GM19238 (cell line): Measurements from ENCODE around the gene INSYN2B.
"Not testable (repeated sequence)": the region's sequence is repeated elsewhere in the genome, so short reads cannot be mapped to it uniquely, and the experiment has no call there.

Experiments
- DNase-seq: peaks from one replicate; pipeline ENCODE4 v3.0.0; 2011; ENCODE audit warnings: low spot score; ENCODE audit not compliant: insufficient read length

The INSYN2B gene

DNA sequence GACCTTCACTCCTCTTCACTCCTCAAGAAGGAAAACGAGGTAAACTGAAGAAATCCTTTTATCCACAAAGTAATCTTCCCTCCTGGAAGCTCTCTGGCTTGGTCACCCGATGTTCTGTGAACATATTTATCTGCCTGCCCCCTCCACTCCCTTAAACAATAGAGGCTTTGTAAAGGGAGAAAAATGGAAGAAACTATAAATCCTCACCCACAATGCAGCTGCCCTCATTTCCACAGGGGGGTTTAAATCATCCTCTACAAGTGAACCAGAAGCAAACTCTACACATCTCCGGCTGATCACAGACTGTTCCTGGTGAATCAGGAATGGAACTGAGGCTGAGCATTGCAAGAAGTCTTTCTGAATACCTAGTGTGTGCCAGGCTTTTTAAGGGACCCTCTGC lies 7.2 kb downstream of the INSYN2B start:
- DNase-seq, result no peak

DNA sequence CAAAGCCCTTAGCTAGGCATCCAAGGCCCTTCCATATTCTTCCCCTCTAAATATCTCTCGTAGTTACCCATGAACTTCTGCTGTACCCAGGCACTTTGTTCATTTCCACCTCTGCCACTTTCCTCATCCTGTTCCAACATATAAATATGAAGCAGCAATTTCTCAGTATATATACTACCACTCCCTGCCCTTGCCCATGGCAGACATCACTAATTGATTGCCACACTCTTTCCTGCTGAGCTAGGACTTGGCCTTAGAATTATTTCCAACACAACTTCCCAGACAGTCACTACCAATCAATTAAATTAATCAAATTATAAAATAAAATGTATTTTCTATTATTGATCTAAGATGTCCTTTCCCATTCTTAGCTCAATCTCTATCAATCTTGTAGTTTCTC lies 8.5 kb downstream of the INSYN2B start:
- DNase-seq, result no peak

DNA sequence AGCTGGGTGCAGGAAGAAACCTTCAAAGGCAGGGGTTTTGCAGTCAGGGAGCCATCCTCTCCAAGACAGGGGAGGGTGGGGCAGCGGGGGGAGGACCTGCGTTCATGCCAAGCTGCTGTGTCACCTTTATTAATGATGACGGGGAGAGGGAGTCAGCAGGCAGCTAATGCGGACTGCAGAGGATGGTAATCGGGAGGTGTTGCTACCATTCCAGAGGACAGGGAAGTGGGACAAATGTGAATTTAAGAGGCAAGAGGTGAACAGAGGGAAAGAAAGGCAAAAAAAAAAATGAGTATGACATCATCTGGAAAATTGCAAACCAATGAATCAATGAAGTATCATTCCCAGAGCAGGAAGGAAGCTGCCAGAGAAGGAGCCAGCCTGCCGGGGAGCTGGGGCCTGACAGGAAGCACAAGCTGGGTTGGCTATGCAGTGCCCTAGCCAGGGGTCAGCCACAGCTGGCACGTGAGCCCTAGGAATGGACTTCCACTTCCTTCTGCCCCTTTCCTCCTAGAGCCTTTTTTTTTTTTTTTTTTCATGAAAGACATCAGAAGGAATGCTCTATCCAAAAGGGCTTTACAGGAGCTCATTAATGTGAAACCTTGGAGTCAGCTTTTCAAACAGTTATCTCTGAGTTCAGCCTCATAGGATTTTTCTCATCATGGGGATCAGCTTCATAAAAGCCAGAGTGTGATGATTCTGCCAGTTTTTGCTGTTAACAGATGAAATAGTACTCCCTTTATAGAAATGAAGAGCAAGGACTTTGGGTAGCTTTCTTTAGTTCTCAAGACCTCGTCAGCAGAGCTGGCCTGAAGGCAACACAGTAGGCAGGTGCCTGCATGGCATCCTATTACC lies 9.2 kb downstream of the INSYN2B start:
- no peak for DNase-seq

DNA sequence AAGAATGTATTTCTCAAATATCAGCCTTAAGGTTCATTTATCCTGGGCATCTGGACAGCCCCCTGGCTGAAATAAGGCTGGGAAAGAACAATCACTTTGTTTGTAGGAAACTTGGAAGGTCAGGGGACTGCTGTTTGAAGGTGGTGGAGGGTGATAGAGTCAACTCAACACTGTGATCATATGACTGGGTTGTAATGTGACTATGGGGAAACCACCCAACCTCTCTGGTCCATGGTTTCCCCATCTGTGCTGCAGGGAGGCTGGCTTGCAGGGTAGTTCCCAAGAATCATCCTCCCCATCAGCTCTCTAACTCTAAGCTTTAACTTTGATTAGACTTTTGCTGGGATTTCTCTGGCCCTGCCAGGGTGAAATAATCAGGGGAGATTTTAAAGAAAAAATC lies 10.0 kb downstream of the INSYN2B start:
- no peak for DNase-seq

DNA sequence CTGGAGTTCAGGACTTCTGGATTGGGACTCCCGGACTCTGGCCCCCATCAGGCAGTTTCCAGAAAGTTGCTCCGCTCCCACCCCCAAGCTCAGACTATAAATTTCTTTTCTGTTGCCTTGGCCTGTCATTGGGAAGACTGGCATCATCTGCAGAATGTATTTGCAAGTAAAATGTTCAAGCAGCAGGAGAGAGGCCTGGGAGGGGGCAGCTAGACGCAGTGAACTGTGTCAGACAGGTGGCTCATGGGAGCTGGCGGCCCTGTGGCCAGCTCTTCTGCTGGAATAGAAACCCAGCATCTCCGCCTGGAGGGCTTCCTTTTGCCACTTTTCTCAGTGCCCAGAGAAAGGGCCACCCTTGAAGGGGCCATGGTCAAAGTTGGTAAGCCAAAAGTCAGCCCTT lies 16.0 kb downstream of the INSYN2B start:
- no peak for DNase-seq

DNA sequence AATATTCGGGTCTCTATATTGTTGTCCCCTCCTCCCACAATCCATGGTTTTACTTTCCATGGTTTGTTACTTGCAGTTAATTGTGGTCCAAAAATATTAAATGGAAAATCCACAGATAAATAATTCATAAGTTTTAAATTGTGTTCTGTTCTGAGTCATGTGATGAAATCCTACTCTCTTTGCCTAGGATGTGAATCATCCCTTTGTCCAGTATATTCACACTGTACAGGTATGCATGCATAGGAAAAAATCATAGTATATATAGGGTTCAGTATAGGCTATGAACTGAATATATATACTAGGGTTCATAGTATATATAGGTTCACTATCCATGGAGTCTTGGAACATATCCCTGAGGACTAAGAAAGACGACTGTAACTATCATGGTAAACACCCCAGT lies 19.6 kb downstream of the INSYN2B start:
- DNase-seq, result no peak

DNA sequence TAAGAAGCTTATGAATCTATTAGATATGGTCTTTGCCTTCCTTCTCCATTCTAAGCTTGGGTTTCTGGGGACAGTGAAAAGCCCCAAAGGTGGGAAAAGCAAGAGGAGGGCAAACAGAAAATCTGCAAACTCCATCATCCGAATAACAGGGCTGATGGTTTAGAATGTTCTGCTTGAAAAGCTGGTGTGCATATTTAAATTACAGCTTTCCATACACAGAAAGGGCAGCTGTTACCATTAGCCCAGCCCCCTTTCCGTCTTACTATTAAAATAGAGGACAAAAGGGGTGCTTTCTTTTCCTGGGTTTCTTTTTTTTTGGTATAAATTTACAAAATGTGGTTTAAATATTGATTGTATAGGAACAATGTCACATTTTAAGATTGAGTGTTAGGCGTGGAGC lies 22.0 kb downstream of the INSYN2B start:
- no peak for DNase-seq

DNA sequence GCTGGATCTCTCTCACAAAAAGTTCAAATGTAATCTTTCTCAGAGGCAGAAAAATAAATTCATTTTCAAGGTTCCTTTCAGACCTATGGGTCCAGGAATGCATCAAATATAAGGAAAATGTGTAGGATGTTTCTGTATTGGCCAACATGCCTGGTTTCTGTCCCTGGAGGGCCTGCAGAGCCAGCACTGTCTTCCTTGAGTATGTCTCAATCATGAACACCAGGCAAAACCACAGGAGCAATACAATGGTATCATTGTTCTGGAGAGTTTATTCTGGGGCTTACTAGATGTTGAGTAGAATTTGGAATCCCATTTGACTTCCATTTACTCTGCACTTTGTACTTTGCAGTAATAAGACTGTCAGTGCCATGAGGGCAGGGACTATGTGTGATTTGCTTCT lies 23.5 kb downstream of the INSYN2B start:
- DNase-seq, result no peak

DNA sequence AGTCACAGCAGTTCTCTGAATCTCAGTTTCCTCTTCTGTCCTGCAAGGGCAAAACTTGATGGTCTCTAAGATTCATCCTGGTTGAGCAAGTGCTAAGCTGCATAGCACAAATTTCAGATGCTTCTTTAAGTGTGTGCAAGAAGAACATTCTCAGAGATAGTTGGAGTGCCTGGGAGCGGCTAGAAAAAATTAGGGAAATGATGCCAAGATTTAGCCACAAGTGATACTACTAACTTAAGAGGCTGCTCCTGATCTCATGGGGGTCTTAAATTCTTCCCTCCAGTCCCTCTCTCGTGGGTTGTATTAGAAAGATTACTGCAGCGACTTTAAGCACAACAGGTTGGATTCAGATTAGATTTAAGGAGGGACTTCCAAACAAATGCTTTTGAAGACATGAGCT lies 24.2 kb downstream of the INSYN2B start:
- DNase-seq, result no peak

DNA sequence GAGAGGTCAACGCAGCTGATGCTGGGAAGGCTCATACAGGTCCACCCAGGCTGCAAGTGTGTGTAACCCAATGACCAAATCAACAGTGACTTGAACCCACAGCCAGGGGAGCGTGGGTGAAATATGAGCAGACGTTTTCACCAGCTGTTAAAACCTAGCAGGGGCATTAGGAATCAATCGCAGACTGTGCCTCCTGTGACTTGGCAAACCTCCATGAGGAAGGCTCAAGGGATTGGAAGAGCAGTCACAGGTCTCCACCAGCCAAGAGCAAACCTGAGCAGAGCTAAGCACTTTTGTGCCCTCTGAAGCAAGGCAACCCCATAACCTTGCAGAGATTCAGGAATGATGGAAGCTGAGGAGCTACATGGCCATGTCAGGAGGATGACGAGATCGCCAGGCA lies 25.5 kb downstream of the INSYN2B start:
- no peak for DNase-seq

DNA sequence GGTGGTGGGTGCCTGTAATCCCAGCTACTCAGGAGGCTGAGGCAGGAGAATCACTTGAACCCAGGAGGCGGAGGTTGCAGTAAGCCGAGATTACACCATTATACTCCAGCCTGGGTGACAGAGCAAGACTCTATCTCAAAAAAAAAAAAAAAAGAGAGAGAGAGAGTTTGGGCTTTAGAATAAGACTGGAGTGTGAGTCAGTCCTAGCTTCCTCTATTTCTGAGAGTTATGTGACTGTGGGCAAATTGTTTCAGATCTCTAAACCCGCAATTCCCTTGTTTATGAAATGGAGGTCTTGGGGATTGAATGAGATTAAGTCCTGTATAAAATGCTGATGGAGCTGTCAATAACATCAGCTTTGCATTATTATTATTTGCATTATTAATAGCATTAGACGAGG lies 27.1 kb downstream of the INSYN2B start:
- DNase-seq, result not testable (repeated sequence)

DNA sequence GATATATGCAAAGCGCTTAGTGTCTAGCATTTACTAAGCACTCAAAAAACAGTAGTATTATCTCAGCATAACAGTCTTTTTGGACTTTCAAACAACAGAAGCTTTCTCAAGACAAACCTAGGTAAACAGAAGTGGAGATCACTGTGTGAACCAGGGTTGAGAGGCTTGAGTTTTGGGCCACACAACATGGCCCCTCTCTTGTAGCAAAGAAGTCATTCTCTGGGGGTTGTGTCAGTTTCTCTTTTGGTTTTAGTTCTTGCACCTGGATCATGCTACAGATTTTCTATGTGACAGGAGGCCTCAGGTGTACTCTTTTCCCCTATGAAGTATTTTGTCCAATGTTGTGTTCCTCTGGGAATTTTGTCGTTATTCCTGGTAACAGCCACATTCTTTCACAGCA lies 30.0 kb downstream of the INSYN2B start:
- no peak for DNase-seq

DNA sequence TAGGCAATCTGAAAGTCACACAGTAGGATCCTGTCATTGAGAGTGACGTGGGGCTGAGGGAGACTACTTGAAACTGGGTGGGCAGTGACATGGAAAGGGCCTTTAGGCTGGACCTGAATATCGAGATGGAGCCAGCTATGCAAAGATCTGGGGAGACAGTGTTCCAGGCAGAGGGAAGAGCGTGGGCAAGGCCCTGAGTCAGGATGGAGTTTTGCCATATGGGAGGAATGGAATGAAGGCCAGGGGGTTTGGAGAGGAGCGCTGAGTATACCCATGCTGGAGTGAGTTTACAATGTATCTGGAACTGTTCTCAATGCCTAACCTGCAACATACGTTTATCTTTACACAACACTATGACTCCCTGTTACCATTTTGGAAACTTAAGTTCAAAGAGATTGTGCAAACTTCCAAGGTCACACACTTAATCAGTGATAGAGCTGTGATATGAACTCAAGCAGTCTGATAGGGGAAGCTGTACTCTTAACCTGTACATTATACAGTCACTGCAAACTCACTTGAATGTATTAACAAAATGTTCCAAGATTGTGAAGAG lies 33.5 kb downstream of the INSYN2B start:
- no peak for DNase-seq

DNA sequence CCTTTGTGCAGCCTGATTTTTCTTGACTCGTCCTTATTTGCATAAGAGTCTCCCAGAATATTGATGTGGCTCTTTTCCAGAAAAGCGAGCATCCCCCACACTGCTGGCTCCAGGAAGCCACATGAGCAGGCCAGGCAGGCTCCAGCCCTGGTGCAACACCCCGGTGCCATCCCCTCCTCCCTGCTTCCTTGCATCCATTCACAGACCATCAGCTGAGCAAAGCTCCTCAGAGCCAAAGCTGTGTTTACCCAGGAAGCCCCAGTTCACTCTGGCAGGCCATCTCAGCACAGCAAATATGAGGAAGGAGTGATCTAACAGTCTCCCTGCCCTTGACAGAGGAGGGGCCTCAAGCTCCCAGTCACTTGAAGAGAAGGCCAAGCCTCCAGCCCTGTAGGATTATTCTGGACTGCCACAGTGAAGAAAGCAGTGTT lies 34.4 kb downstream of the INSYN2B start:
- DNase-seq, result no peak

DNA sequence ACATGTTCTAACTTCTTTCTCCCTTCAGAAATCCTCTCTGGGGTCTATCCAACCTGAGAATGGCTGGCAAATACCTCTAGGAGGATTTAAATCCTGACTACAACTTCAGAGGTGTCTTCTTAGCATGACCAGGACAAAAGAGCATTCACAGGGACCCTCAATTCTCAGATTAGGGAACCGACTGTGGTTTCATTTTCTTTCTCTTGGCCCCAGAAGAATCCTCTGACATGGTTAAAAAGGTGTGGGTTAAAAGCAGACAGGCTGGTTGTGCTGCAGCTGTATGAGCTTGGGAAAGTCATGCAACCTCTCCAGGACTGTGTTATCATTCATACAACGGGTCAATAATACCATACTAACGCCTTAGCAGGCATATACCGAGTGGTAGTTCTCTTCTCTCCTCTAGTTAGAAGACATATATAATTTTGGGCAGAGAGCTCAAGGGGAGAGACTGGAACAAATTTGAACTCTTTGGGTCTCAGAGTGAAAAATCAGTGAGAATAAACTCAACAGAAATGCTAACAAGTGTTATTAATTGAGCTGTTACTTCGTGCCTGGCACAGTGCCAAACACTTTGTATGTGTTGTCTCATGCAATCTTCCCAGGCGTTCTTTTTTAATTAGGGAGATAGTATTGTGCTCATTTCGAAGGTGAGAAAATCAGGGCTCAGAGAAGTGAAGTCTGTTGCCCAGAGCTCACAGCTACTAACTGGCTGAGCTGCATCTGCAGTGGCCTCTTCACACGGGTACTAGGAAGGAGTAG lies 35.2 kb downstream of the INSYN2B start:
- no peak for DNase-seq

DNA sequence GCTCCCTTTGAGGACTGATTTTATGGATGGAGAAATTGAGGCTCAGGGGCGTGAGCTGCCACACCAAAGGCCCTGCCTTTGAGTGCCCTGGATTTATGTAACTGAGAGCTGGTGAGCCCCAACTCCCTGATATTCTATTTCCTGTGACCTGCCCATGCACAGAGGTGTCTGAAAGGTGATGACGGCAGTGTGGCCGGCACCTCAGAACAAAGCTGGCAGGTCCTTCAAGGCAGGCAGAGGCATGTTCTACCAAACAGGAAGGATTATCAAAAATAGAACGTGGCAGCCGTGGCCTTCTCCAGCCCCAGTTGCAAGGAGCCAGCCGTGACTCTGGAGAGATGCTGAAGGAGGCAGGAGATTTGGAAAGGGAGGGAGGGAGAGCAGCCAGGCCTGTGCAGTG lies 36.2 kb downstream of the INSYN2B start:
- DNase-seq, result no peak

DNA sequence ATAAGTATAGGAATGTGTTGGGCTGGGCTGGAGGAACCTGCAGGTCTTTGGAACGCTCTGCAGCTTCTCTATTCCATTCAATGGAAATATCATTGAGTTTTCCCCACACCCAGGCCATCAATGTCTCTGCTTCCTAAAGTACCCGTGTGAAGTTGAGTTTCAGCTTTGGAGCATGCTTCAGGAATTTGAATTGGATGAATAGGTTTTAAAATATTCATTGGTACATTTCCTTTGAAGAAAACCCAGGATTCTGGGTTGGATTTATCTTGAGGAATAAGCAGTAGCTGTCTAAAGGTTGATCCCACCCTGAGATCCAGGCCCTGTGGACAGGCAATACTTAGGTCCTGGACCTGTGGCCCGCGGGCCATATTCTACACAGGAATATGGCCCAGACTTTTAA lies 37.3 kb downstream of the INSYN2B start:
- DNase-seq, result no peak

DNA sequence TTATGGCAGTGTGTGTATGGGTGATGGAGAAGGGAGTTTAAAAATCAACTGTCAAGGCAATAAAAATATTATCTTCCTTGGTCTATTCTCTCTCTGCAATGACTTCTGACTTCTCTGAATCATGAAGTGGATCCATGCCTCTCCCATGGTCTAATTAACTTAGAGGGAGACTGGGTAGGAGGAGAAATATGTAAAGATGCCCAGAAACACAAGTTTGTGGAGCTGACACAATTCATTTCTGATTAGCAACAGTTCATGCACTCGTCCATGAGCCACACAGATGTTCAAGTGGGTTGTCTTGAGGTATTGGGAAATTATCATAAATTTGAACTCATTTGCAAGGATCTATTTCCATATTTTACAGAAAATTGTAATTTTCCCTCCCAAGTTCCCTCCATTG lies 38.1 kb downstream of the INSYN2B start:
- no peak for DNase-seq

DNA sequence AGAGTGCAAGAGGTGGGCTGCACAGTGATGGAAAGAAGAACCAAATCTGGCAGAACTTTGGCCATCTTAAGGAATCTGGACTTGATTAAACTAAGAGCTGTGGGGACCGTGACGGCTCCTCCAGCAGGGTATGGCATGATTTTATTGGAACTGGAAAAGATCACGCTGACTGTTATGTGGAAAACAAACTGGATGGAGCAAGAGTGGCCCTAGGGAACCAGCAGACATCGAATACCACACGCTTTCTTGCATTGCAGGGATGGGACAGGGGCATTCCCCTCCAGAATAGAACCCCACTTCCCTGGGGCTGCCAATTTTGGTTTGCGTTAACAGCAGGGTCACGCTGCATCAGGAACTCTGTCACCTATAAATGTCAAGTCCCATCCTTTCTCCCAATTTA lies 38.8 kb downstream of the INSYN2B start:
- no peak for DNase-seq

DNA sequence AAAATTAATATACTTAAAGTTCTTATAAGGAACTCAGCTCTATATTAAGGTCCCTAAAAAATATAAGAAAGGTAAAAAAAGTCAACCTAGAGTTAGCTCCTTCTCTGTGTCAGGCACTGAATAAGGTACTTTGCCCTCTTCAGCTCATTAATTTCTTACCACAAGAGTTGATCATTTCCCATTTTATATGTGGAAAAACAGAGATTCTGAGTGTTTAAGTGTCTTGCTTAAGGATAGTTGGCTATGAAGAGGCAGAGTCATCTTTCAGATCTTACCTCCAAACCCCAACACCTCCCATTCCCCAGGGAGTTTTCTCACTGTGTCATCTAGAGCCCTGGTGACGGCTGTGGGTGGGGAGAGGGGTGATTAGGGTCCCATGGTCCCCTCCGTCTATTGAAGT lies 40.6 kb downstream of the INSYN2B start:
- DNase-seq, result no peak

DNA sequence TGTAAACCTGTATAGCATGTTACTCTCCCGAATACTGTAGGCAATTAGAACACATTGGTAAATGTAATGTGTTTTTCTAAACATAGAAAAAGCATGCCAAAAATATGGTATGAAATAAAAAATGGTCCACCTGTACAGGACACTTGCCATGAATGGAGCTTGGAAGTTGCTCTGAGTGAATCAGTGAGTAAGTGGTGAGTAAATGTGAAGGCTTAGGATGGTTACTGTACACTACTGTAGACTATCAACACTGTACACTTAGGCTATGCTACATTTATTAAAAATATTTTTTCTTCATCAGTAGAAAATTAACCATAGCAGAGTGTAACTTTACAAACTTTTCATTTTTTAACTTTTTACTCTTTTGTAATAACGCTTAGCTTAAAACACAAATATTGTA lies 41.9 kb downstream of the INSYN2B start:
- no peak for DNase-seq

DNA sequence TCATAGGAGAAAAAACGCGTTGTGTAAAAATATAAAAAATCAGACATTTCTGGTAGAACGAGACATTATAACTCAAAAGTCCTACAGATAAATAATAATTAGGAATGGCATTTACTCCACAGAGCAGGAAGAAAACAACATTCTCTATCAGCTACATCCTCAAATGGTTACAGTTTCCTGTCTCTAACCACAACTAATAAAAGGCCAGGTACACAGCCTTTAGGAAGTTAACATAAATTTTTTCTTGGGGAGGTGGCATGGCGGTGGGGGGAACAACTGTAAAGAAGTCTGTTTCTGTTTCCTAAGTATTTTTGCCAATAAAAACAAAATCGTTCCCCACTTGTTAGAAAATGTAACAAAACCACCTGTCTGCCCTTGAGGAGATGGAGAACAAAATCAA lies 44.5 kb downstream of the INSYN2B start:
- no peak for DNase-seq

DNA sequence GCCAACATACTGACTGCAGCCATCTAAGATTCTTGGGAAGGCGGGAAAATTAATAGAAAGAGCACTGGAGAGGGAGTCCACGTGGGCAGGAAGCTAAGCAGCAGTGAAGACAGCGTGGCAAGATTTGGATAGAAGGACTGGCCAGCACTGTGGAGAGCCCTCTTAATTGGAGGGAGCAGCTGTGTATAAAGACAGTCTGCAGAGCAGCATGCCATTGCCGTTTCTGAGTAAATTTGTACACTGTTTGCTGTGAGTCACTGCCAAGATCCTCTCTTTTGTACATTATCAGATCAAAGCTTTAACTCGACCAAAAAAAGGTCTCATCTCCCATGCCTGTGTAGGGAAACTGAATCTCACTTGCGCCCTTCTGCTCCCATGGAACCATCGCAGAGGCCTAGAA lies 45.3 kb downstream of the INSYN2B start:
- no peak for DNase-seq
